PFSK-1 (cell line): ENCODE results near the gene CBLN1.

ENCODE experiments used
- REST ChIP-seq, 2 experiments: IDR thresholded peaks; 2 replicates each; pipeline versions ENCODE4 v1.6.1 to v1.8.0; 2011 to 2012; ENCODE audit warnings: low read depth in 2 of 2, low read length in 2 of 2, control low read depth in 1 of 2, inconsistent platforms in 1 of 2, mild to moderate bottlenecking in 1 of 2, moderate library complexity in 1 of 2; ENCODE audit not compliant: insufficient read depth in 1 of 2
- TAF1 ChIP-seq: IDR thresholded peaks from 2 replicates; pipeline ENCODE4 v1.6.1; 2012; ENCODE audit warnings: low read length, control low read depth, borderline replicate concordance; ENCODE audit not compliant: insufficient read depth

The CBLN1 gene

DNA sequence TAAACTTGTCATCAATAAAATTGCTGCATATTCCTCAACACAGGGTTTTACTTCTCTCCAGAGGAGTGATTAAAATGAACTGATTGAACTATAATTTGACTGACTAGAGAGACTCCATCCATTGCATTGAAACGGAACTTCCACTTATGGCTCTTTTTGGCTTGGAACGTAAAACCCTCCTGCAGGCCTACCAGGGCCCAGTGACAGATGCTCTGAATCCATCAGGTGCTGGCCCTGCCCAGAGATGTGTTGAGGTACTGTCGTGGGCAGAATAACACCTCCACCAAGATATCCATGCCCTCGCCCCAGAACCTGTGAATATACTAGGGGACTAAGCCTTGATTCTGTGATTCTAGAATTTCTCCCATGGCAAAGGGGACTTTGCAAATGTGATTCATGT, 45.4 kb downstream of the CBLN1 start:
- TF ChIP-seq REST (IDR thresholded peaks at IDR 0.05; ENCODE audit: insufficient read depth in 1 of 2, low read depth in 2 of 2, low read length in 2 of 2) (no peak), TAF1 (no peak)
